PC-9 (cell line): Measurements from ENCODE around the gene HSBP1. TPM values are rescaled to one million over a fixed set of nuclear protein-coding genes. Genes with fewer than 3 reads are reported as not detected.

Experiments used
- BruUV-seq: library from RNA; stranded (reverse); fragments of 400-500 nt; replicated peaks from 2 replicates; lab custom pipeline; 2021; lab: Mats Ljungman, UMichigan
- CTCF ChIA-PET: fragments of 300-600 bp; sonication (Branson Sonifier 250); formaldehyde crosslinking; loops from one replicate; lab custom pipeline; 2022; ENCODE audit warnings: antibody characterized with exemption; lab: Charles Lee
- POLR2A ChIA-PET: fragments of 300-600 bp; sonication (Branson Sonifier 250); formaldehyde crosslinking; loops from one replicate; lab custom pipeline; 2022; ENCODE audit warnings: antibody characterized with exemption; ENCODE audit not compliant: unreplicated experiment; lab: Charles Lee
- DNase-seq, 2 experiments: peaks; one replicate each; pipeline versions ENCODE4 v3.0.0 to v3.0.0-alpha.2; 2015 to 2022; ENCODE audit warnings: mixed read lengths in 1 of 2
- H2AFZ ChIP-seq: fragments of 200-600 bp; sonication (generic); 2 replicates; pipeline ENCODE4 v1.8.1; 2017; ENCODE audit warnings: antibody characterized with exemption
- H3F3A ChIP-seq: fragments of 200-600 bp; sonication (generic); 2 replicates; pipeline ENCODE4 v1.8.1; 2017; ENCODE audit warnings: antibody characterized with exemption, mild to moderate bottlenecking, low read depth; ENCODE audit not compliant: insufficient read depth
- H3K27ac ChIP-seq: fragments of 200-600 bp; sonication (generic); 2 replicates; pipeline ENCODE4 v1.6.1; 2016; ENCODE audit warnings: mixed run types
- H3K27me3 ChIP-seq: fragments of 200-600 bp; sonication (generic); 2 replicates; pipeline ENCODE4 v1.6.1; 2016; ENCODE audit warnings: low read depth, mixed run types; ENCODE audit not compliant: insufficient read depth
- H3K36me3 ChIP-seq: fragments of 200-600 bp; sonication (generic); 2 replicates; pipeline ENCODE4 v1.6.1; 2016; ENCODE audit warnings: low read depth, mixed run types
- H3K4me1 ChIP-seq: fragments of 200-600 bp; sonication (generic); replicated peaks from 2 replicates; pipeline ENCODE4 v1.6.1; 2016; ENCODE audit warnings: mixed run types; ENCODE audit not compliant: insufficient read depth
- H3K4me2 ChIP-seq: fragments of 200-600 bp; sonication (generic); 2 replicates; pipeline ENCODE4 v1.6.1; 2017; ENCODE audit warnings: mixed run types
- H3K4me3 ChIP-seq: fragments of 200-600 bp; sonication (generic); 2 replicates; pipeline ENCODE4 v1.6.1; 2016; ENCODE audit warnings: mixed run types
- H3K79me2 ChIP-seq: fragments of 200-600 bp; sonication (generic); 2 replicates; pipeline ENCODE4 v1.6.1; 2017; ENCODE audit warnings: low read depth, mixed run types
- H3K9me2 ChIP-seq: fragments of 200-600 bp; sonication (generic); 2 replicates; pipeline ENCODE4 v1.8.1; 2017; ENCODE audit warnings: mild to moderate bottlenecking; ENCODE audit not compliant: insufficient read depth
- H3K9me3 ChIP-seq: fragments of 200-600 bp; sonication (generic); 2 replicates; pipeline ENCODE4 v1.8.1; 2016; ENCODE audit warnings: low read depth; ENCODE audit not compliant: insufficient read depth
- H4K20me1 ChIP-seq: fragments of 200-600 bp; sonication (generic); 2 replicates; pipeline ENCODE4 v1.8.1; 2017; ENCODE audit not compliant: insufficient read depth
- EZH2 ChIP-seq: fragments of 200-600 bp; sonication (generic); IDR thresholded peaks from 2 replicates; pipeline ENCODE4 v1.8.0; 2017; ENCODE audit warnings: antibody characterized with exemption, low read depth
- intact Hi-C: fragments of 100-400 bp; cut with micrococcal nuclease; formaldehyde crosslinking; loops from one replicate; pipeline ENCODE4 v1.10.0; 2022; ENCODE audit not compliant: unreplicated experiment
- total RNA-seq: library from RNA; stranded (reverse); gene quantifications from 2 replicates; pipeline ENCODE4 v1.2.3, GENCODE V29; 2021
- TF ChIP-seq, protein P1 (sequence below): fragments of 200-600 bp; sonication (generic); conservative IDR thresholded peaks from 2 replicates; pipeline ENCODE4 v1.6.1; 2017; ENCODE audit warnings: mixed run types, antibody characterized with exemption, mild to moderate bottlenecking, moderate library complexity

The HSBP1 gene
- total RNA-seq, 1 experiment from 2014 or later, result 130 TPM

DNA sequence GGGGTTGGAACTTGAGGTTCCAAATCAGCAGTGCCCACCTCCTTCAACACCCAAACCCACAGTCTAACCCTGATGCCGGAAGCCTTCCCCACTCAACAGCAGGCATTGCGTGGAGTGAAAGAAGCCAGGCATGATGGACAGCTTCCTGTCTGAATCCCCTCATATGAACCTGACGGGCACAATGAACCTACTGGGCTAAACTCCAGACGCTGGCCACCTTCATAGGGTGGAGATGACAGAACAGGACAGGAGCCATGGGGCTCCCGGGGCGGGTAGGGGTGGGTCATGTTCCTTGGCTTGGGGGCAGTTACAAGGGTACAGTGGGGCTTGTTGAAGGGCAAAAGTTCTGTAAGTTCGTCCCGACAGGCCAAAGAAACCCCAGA lies 460 bp upstream of the HSBP1 start:
- no peaks in the 10 kb centered on the region for H3K9me3 ChIP-seq
- H4K20me1 ChIP-seq, result peaks cover 3% of the 10 kb centered on the region; the same call in 1 of the 2 replicates
- POLR2A ChIA-PET, result no interaction called here
- no peaks in the 10 kb centered on the region for H3K9me2 ChIP-seq
- DNase-seq, result no peak
- H3K4me2 ChIP-seq, result peak overlapping the region; percentile 99
- H2AFZ ChIP-seq, result peak overlapping the region; percentile 98
- H3K27me3 ChIP-seq, result no peaks in the 10 kb centered on the region
- peak overlapping the region; percentile 65 for H3K4me3 ChIP-seq
- BruUV-seq, result no TSS peak
- no peak overlapping the region for H3K27ac ChIP-seq
- CTCF ChIA-PET, result no interaction called here
- intact Hi-C loops, result no loop called here
- peaks cover 21% of the 10 kb centered on the region; the same call in 1 of the 2 replicates for H3K36me3 ChIP-seq
- H3K4me1 ChIP-seq, result peaks cover 39% of the 10 kb centered on the region
- no peaks in the 10 kb centered on the region; the same call in 1 of the 2 replicates for H3F3A ChIP-seq
- TF ChIP-seq, protein P1, sequence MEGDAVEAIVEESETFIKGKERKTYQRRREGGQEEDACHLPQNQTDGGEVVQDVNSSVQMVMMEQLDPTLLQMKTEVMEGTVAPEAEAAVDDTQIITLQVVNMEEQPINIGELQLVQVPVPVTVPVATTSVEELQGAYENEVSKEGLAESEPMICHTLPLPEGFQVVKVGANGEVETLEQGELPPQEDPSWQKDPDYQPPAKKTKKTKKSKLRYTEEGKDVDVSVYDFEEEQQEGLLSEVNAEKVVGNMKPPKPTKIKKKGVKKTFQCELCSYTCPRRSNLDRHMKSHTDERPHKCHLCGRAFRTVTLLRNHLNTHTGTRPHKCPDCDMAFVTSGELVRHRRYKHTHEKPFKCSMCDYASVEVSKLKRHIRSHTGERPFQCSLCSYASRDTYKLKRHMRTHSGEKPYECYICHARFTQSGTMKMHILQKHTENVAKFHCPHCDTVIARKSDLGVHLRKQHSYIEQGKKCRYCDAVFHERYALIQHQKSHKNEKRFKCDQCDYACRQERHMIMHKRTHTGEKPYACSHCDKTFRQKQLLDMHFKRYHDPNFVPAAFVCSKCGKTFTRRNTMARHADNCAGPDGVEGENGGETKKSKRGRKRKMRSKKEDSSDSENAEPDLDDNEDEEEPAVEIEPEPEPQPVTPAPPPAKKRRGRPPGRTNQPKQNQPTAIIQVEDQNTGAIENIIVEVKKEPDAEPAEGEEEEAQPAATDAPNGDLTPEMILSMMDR, result no peak
- no peak for TF ChIP-seq EZH2
- H3K79me2 ChIP-seq, result peaks cover 34% of the 10 kb centered on the region

DNA sequence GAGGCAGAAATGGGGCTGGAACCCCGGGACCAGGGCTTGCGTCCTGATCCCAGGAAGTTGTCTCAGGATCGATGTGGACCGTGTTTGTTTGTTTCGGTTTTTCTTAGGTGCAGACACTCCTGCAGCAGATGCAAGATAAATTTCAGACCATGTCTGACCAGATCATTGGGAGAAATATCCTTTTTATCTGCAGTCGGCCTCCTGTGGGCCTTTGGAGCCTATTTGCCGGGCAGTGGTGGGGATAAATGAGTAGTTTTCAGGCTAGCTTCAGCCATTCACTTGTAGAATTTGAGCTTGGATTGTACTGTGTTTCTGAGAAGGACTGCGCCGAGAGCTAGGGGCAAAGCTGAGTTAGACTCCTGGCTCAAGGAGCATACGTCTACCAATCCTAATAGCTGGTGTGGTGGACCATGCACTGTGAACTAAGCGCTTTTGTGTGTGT lies 816 bp downstream of the HSBP1 start:
- H2AFZ ChIP-seq, result peak overlapping the region; percentile 98
- no peak overlapping the region for H3K27ac ChIP-seq
- no TSS peak for BruUV-seq
- no peaks in the 10 kb centered on the region for H3K9me2 ChIP-seq
- DNase-seq, result no peak
- H3K27me3 ChIP-seq, result no peaks in the 10 kb centered on the region
- H4K20me1 ChIP-seq, result peaks cover 3% of the 10 kb centered on the region; the same call in 1 of the 2 replicates
- ChIA-PET POLR2A (no interaction called here), CTCF (no interaction called here)
- H3K9me3 ChIP-seq, result no peaks in the 10 kb centered on the region
- peak overlapping the region; percentile 65 for H3K4me3 ChIP-seq
- H3K79me2 ChIP-seq, result peaks cover 34% of the 10 kb centered on the region
- peaks cover 24% of the 10 kb centered on the region; the same call in 1 of the 2 replicates for H3K36me3 ChIP-seq
- intact Hi-C loops, result no loop called here
- TF ChIP-seq, protein P1, result no peak
- TF ChIP-seq EZH2, result no peak
- H3K4me1 ChIP-seq, result peaks cover 27% of the 10 kb centered on the region
- H3F3A ChIP-seq, result peaks cover 8% of the 10 kb centered on the region
- peak overlapping the region; percentile 99 for H3K4me2 ChIP-seq

DNA sequence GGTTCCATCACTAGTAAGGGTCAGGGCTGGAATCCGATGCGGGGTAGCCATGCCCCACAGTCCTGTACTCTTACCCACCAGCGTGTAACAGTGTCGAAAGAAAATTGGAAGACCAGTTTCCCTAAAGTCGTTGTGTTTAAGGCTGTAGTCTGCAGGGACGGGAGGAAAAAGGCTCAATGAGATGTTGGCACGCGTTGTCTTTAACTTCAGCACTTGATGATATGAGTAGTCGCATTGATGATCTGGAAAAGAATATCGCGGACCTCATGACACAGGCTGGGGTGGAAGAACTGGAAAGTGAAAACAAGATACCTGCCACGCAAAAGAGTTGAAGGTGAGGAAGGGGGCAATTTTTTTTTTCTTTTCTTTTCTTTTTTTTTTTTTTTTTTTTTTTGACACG lies 1.3 kb downstream of the HSBP1 start:
- BruUV-seq, result no TSS peak
- peak overlapping the region; percentile 65 for H3K4me3 ChIP-seq
- H3K27ac ChIP-seq, result no peak overlapping the region
- no peaks in the 10 kb centered on the region for H3K9me3 ChIP-seq
- H3F3A ChIP-seq, result peaks cover 13% of the 10 kb centered on the region
- CTCF ChIA-PET, result interaction anchor here (0.7 kb wide), 1 partner anchor 36 kb away, joined by 10 read pairs; no protein-coding TSS in a partner anchor
- no peak for DNase-seq
- intact Hi-C loops, result no loop called here
- POLR2A ChIA-PET, result no interaction called here
- peaks cover 24% of the 10 kb centered on the region; the same call in 1 of the 2 replicates for H3K36me3 ChIP-seq
- no peaks in the 10 kb centered on the region for H3K27me3 ChIP-seq
- no peak overlapping the region for H2AFZ ChIP-seq
- H3K4me1 ChIP-seq, result peaks cover 22% of the 10 kb centered on the region
- TF ChIP-seq EZH2, result no peak
- TF ChIP-seq, protein P1, result no peak
- H4K20me1 ChIP-seq, result peaks cover 3% of the 10 kb centered on the region; the same call in 1 of the 2 replicates
- H3K79me2 ChIP-seq, result peaks cover 34% of the 10 kb centered on the region
- H3K9me2 ChIP-seq, result no peaks in the 10 kb centered on the region
- H3K4me2 ChIP-seq, result peak overlapping the region; percentile 99
